B cell (primary cell): ENCODE results near the gene HES4.

Experiments used
- EZH2 ChIP-seq: IDR thresholded peaks from 2 replicates; pipeline ENCODE4 v1.6.1; 2012; ENCODE audit warnings: borderline replicate concordance, low read depth, mild to moderate bottlenecking, moderate library complexity, low read length; ENCODE audit not compliant: insufficient read depth, poor library complexity, severe bottlenecking
- TF ChIP-seq, protein P1 (sequence below): fragments of 200-600 bp; IDR thresholded peaks from one replicate; pipeline ENCODE4 v1.8.0; 2022; ENCODE audit warnings: antibody characterized with exemption, mild to moderate bottlenecking

DNA sequence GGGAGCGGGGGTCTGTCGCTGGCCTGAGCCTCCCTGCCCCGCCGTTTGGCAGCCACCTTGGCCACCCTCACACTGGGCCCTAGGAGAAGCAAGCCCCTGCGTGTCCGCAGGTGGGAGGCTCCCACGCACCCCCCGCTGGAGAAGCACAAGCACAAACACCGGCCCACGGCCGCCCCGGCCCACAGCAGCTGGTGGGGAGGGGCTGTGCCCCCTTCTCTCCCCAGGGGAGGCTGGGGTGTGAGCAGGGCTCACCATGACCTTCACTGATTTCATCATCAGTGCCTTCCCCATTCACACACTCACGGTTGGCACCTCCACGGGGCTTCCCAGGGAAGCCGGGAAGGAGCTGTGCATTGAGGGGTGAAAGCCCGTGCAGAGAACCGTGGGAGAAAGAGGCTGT, 27.9 kb upstream of the HES4 start:
- TF ChIP-seq, protein P1, sequence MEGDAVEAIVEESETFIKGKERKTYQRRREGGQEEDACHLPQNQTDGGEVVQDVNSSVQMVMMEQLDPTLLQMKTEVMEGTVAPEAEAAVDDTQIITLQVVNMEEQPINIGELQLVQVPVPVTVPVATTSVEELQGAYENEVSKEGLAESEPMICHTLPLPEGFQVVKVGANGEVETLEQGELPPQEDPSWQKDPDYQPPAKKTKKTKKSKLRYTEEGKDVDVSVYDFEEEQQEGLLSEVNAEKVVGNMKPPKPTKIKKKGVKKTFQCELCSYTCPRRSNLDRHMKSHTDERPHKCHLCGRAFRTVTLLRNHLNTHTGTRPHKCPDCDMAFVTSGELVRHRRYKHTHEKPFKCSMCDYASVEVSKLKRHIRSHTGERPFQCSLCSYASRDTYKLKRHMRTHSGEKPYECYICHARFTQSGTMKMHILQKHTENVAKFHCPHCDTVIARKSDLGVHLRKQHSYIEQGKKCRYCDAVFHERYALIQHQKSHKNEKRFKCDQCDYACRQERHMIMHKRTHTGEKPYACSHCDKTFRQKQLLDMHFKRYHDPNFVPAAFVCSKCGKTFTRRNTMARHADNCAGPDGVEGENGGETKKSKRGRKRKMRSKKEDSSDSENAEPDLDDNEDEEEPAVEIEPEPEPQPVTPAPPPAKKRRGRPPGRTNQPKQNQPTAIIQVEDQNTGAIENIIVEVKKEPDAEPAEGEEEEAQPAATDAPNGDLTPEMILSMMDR: no peak
- TF ChIP-seq EZH2: no peak
